ENCODE results near the gene MAMSTR.

The MAMSTR gene

GRCh38 chr19:48674921-48675824 lies 44.4 kb downstream of the MAMSTR start:
- TF ChIP-seq REST (IDR thresholded peaks at IDR 0.05; ENCODE audit: insufficient read depth in 1 of 2, low read depth in 2 of 2, low read length in 2 of 2) (no peak), POLR2AphosphoS5 (IDR thresholded peaks at IDR 0.05; ENCODE audit: low read depth, low read length) (0 out of 2 replicates have a peak, but pooled peaks have one; percentile 23), FOXP2 (optimal IDR thresholded peaks at IDR 0.05; ENCODE audit: borderline replicate concordance, extremely low read depth, extremely low read length, insufficient read depth) (no peak), TAF1 (IDR thresholded peaks at IDR 0.05; ENCODE audit: borderline replicate concordance, insufficient read depth, low read length) (no peak), SIN3A (IDR thresholded peaks at IDR 0.05; ENCODE audit: borderline replicate concordance, insufficient read depth, low read length) (no peak)

GRCh38 chr19:48674216-48674809 lies 45.2 kb downstream of the MAMSTR start:
- TF ChIP-seq REST (IDR thresholded peaks at IDR 0.05; ENCODE audit: insufficient read depth in 1 of 2, low read depth in 2 of 2, low read length in 2 of 2) (no peak), SIN3A (IDR thresholded peaks at IDR 0.05; ENCODE audit: borderline replicate concordance, insufficient read depth, low read length) (no peak), FOXP2 (optimal IDR thresholded peaks at IDR 0.05; ENCODE audit: borderline replicate concordance, extremely low read depth, extremely low read length, insufficient read depth) (no peak), TAF1 (IDR thresholded peaks at IDR 0.05; ENCODE audit: borderline replicate concordance, insufficient read depth, low read length) (no peak), POLR2AphosphoS5 (IDR thresholded peaks at IDR 0.05; ENCODE audit: low read depth, low read length) (no peak)

GRCh38 chr19:48673436-48674100 lies 46.0 kb downstream of the MAMSTR start:
- no peak for TF ChIP-seq POLR2AphosphoS5 (IDR thresholded peaks at IDR 0.05; ENCODE audit: low read depth, low read length)
- no peak for TF ChIP-seq SIN3A (IDR thresholded peaks at IDR 0.05; ENCODE audit: borderline replicate concordance, insufficient read depth, low read length)
- TF ChIP-seq TAF1 (IDR thresholded peaks at IDR 0.05; ENCODE audit: borderline replicate concordance, insufficient read depth, low read length) = no peak
- TF ChIP-seq FOXP2 (optimal IDR thresholded peaks at IDR 0.05; ENCODE audit: borderline replicate concordance, extremely low read depth, extremely low read length, insufficient read depth) = no peak
- no peak for TF ChIP-seq REST (IDR thresholded peaks at IDR 0.05; ENCODE audit: insufficient read depth in 1 of 2, low read depth in 2 of 2, low read length in 2 of 2)

- TF ChIP-seq POLR2AphosphoS5 (IDR thresholded peaks at IDR 0.05; ENCODE audit: low read depth, low read length) (no peak), TAF1 (IDR thresholded peaks at IDR 0.05; ENCODE audit: borderline replicate concordance, insufficient read depth, low read length) (no peak), REST (IDR thresholded peaks at IDR 0.05; ENCODE audit: insufficient read depth in 1 of 2, low read depth in 2 of 2, low read length in 2 of 2) (no peak), FOXP2 (optimal IDR thresholded peaks at IDR 0.05; ENCODE audit: borderline replicate concordance, extremely low read depth, extremely low read length, insufficient read depth) (no peak), SIN3A (IDR thresholded peaks at IDR 0.05; ENCODE audit: borderline replicate concordance, insufficient read depth, low read length) (no peak)
These were observed 46.5 kb downstream of the MAMSTR start, which contains the start of gene NTN5 for GRCh38 chr19:48672994-48673393. Gene NTN5, minus strand, starts transcription at chr19:48673017. Its CDS starts 2,031 bp downstream, at chr19:48670986.

Data from PFSK-1 (cell line).